PC-9 (cell line): ENCODE data around the gene KDM1A. TPM values are rescaled to one million over a fixed set of nuclear protein-coding genes. Genes with fewer than 3 reads are reported as not detected.

ENCODE experiments used
- BruUV-seq: library from RNA; stranded (reverse); fragments of 400-500 nt; replicated peaks from 2 replicates; lab custom pipeline; 2021; lab: Mats Ljungman, UMichigan
- CTCF ChIA-PET: fragments of 300-600 bp; sonication (Branson Sonifier 250); formaldehyde crosslinking; loops from one replicate; lab custom pipeline; 2022; ENCODE audit warnings: antibody characterized with exemption; lab: Charles Lee
- POLR2A ChIA-PET: fragments of 300-600 bp; sonication (Branson Sonifier 250); formaldehyde crosslinking; loops from one replicate; lab custom pipeline; 2022; ENCODE audit warnings: antibody characterized with exemption; ENCODE audit not compliant: unreplicated experiment; lab: Charles Lee
- DNase-seq, 2 experiments: peaks; one replicate each; pipeline versions ENCODE4 v3.0.0 to v3.0.0-alpha.2; 2015 to 2022; ENCODE audit warnings: mixed read lengths in 1 of 2
- H2AFZ ChIP-seq: fragments of 200-600 bp; sonication (generic); 2 replicates; pipeline ENCODE4 v1.8.1; 2017; ENCODE audit warnings: antibody characterized with exemption
- H3F3A ChIP-seq: fragments of 200-600 bp; sonication (generic); 2 replicates; pipeline ENCODE4 v1.8.1; 2017; ENCODE audit warnings: antibody characterized with exemption, mild to moderate bottlenecking, low read depth; ENCODE audit not compliant: insufficient read depth
- H3K27ac ChIP-seq: fragments of 200-600 bp; sonication (generic); 2 replicates; pipeline ENCODE4 v1.6.1; 2016; ENCODE audit warnings: mixed run types
- H3K27me3 ChIP-seq: fragments of 200-600 bp; sonication (generic); 2 replicates; pipeline ENCODE4 v1.6.1; 2016; ENCODE audit warnings: low read depth, mixed run types; ENCODE audit not compliant: insufficient read depth
- H3K36me3 ChIP-seq: fragments of 200-600 bp; sonication (generic); 2 replicates; pipeline ENCODE4 v1.6.1; 2016; ENCODE audit warnings: low read depth, mixed run types
- H3K4me1 ChIP-seq: fragments of 200-600 bp; sonication (generic); replicated peaks from 2 replicates; pipeline ENCODE4 v1.6.1; 2016; ENCODE audit warnings: mixed run types; ENCODE audit not compliant: insufficient read depth
- H3K4me2 ChIP-seq: fragments of 200-600 bp; sonication (generic); 2 replicates; pipeline ENCODE4 v1.6.1; 2017; ENCODE audit warnings: mixed run types
- H3K4me3 ChIP-seq: fragments of 200-600 bp; sonication (generic); 2 replicates; pipeline ENCODE4 v1.6.1; 2016; ENCODE audit warnings: mixed run types
- H3K79me2 ChIP-seq: fragments of 200-600 bp; sonication (generic); 2 replicates; pipeline ENCODE4 v1.6.1; 2017; ENCODE audit warnings: low read depth, mixed run types
- H3K9me2 ChIP-seq: fragments of 200-600 bp; sonication (generic); 2 replicates; pipeline ENCODE4 v1.8.1; 2017; ENCODE audit warnings: mild to moderate bottlenecking; ENCODE audit not compliant: insufficient read depth
- H3K9me3 ChIP-seq: fragments of 200-600 bp; sonication (generic); 2 replicates; pipeline ENCODE4 v1.8.1; 2016; ENCODE audit warnings: low read depth; ENCODE audit not compliant: insufficient read depth
- H4K20me1 ChIP-seq: fragments of 200-600 bp; sonication (generic); 2 replicates; pipeline ENCODE4 v1.8.1; 2017; ENCODE audit not compliant: insufficient read depth
- CTCF ChIP-seq: fragments of 200-600 bp; sonication (generic); conservative IDR thresholded peaks from 2 replicates; pipeline ENCODE4 v1.6.1; 2017; ENCODE audit warnings: mixed run types, antibody characterized with exemption, mild to moderate bottlenecking, moderate library complexity
- EZH2 ChIP-seq: fragments of 200-600 bp; sonication (generic); IDR thresholded peaks from 2 replicates; pipeline ENCODE4 v1.8.0; 2017; ENCODE audit warnings: antibody characterized with exemption, low read depth
- intact Hi-C: fragments of 100-400 bp; cut with micrococcal nuclease; formaldehyde crosslinking; loops from one replicate; pipeline ENCODE4 v1.10.0; 2022; ENCODE audit not compliant: unreplicated experiment
- total RNA-seq: library from RNA; stranded (reverse); gene quantifications from 2 replicates; pipeline ENCODE4 v1.2.3, GENCODE V29; 2021

Gene KDM1A
- total RNA-seq, 1 experiment from 2014 or later, result 213 TPM

GRCh38 chr1:23090056-23090455, 70.8 kb downstream of the KDM1A start:
- H3K9me3 ChIP-seq, result no peaks in the 10 kb centered on the region
- intact Hi-C loops, result no loop called here
- H3F3A ChIP-seq, result peaks cover 34% of the 10 kb centered on the region
- no peaks in the 10 kb centered on the region for H3K4me1 ChIP-seq
- no peak for DNase-seq
- no peak overlapping the region for H3K27ac ChIP-seq
- H3K36me3 ChIP-seq, result peaks cover 3% of the 10 kb centered on the region; the same call in 1 of the 2 replicates
- ChIA-PET POLR2A (no interaction called here), CTCF (interaction anchor here (0.7 kb wide), 1 partner anchor 93 kb away, joined by 3 read pairs; no protein-coding TSS in a partner anchor)
- no peaks in the 10 kb centered on the region for H3K27me3 ChIP-seq
- no peak overlapping the region for H3K4me2 ChIP-seq
- TF ChIP-seq CTCF, result no peak
- no peak for TF ChIP-seq EZH2
- H3K9me2 ChIP-seq, result no peaks in the 10 kb centered on the region
- no peak overlapping the region for H2AFZ ChIP-seq
- no peaks in the 10 kb centered on the region for H4K20me1 ChIP-seq
- BruUV-seq, result no TSS peak
- no peaks in the 10 kb centered on the region for H3K79me2 ChIP-seq
- no peak overlapping the region for H3K4me3 ChIP-seq

- Histone ChIP-seq H3K4me1 (no peaks in the 10 kb centered on the region), H3K79me2 (no peaks in the 10 kb centered on the region), H3K36me3 (peaks cover under 1% of the 10 kb centered on the region; the same call in 1 of the 2 replicates), H2AFZ (no peak overlapping the region), H3F3A (peaks cover 25% of the 10 kb centered on the region), H3K27ac (no peak overlapping the region), H3K9me3 (no peaks in the 10 kb centered on the region), H3K27me3 (no peaks in the 10 kb centered on the region), H4K20me1 (no peaks in the 10 kb centered on the region), H3K4me3 (no peak overlapping the region), H3K4me2 (no peak overlapping the region), H3K9me2 (no peaks in the 10 kb centered on the region)
- no TSS peak for BruUV-seq
- ChIA-PET CTCF (no interaction called here), POLR2A (interaction anchor here (0.6 kb wide), 1 partner anchor 615 kb away, joined by 3 read pairs; no protein-coding TSS in a partner anchor)
- TF ChIP-seq CTCF (no peak), EZH2 (no peak)
- intact Hi-C loops, result no loop called here
- DNase-seq, result no peak
Observed at GRCh38 chr1:23091545-23091944, 72.3 kb downstream of the KDM1A start.

GRCh38 chr1:23092447-23092846, 73.2 kb downstream of the KDM1A start:
- TF ChIP-seq CTCF, result no peak
- TF ChIP-seq EZH2, result no peak
- H3K4me1 ChIP-seq, result no peaks in the 10 kb centered on the region
- no peak for DNase-seq
- ChIA-PET CTCF (no interaction called here), POLR2A (no interaction called here)
- H3K9me3 ChIP-seq, result no peaks in the 10 kb centered on the region
- no peak overlapping the region for H3K27ac ChIP-seq
- H4K20me1 ChIP-seq, result no peaks in the 10 kb centered on the region
- intact Hi-C loops, result no loop called here
- no peak overlapping the region for H2AFZ ChIP-seq
- H3K4me3 ChIP-seq, result no peak overlapping the region
- no peak overlapping the region for H3K4me2 ChIP-seq
- peaks cover 16% of the 10 kb centered on the region for H3F3A ChIP-seq
- H3K27me3 ChIP-seq, result no peaks in the 10 kb centered on the region
- no peaks in the 10 kb centered on the region for H3K79me2 ChIP-seq
- no TSS peak for BruUV-seq
- peaks cover 5% of the 10 kb centered on the region; the same call in 1 of the 2 replicates for H3K36me3 ChIP-seq
- no peaks in the 10 kb centered on the region for H3K9me2 ChIP-seq
